Nephron progenitor cell (in vitro differentiated cells): Measurements from ENCODE around the gene SPTSSA.
"Not testable (repeated sequence)": the region's sequence is repeated elsewhere in the genome, so short reads cannot be mapped to it uniquely, and the experiment has no call there.

ENCODE experiments used
- DNase-seq: peaks from one replicate; pipeline ENCODE4 v3.0.0; 2021
- H3K27ac Mint-ChIP-seq: 2 replicates; pipeline ENCODE4 v1.8.0; 2021; ENCODE audit warnings: mild to moderate bottlenecking, moderate library complexity, mixed read lengths
- H3K27me3 Mint-ChIP-seq: 2 replicates; pipeline ENCODE4 v1.8.0; 2021; ENCODE audit warnings: mild to moderate bottlenecking, low read depth, mixed read lengths; ENCODE audit not compliant: poor library complexity
- H3K36me3 Mint-ChIP-seq: 2 replicates; pipeline ENCODE4 v1.8.0; 2021; ENCODE audit warnings: low read depth, mixed read lengths
- H3K4me1 Mint-ChIP-seq: 2 replicates; pipeline ENCODE4 v1.8.0; 2021; ENCODE audit warnings: mixed read lengths
- H3K4me3 Mint-ChIP-seq: 2 replicates; pipeline ENCODE4 v1.8.0; 2021; ENCODE audit warnings: mild to moderate bottlenecking, moderate library complexity, mixed read lengths
- H3K9me3 Mint-ChIP-seq: 2 replicates; pipeline ENCODE4 v1.8.0; 2021; ENCODE audit warnings: mild to moderate bottlenecking, moderate library complexity, mixed read lengths
- CTCF ChIP-seq: fragments of 200-600 bp; sonication (generic); IDR thresholded peaks from 2 replicates; pipeline ENCODE4 v1.5.0; 2021; ENCODE audit warnings: antibody characterized with exemption

The SPTSSA gene

GRCh38 chr14:34386865-34387485 is 75.1 kb downstream of the SPTSSA start:
- peaks cover 6% of the 10 kb centered on the region for H3K4me1 Mint-ChIP-seq
- peaks cover 4% of the 10 kb centered on the region for H3K27me3 Mint-ChIP-seq
- no peak for DNase-seq
- H3K4me3 Mint-ChIP-seq = no peak overlapping the region
- no peak for TF ChIP-seq CTCF
- H3K27ac Mint-ChIP-seq = no peak overlapping the region
- peaks cover 9% of the 10 kb centered on the region for H3K9me3 Mint-ChIP-seq
- H3K36me3 Mint-ChIP-seq = no peaks in the 10 kb centered on the region

GRCh38 chr14:34385881-34386280 is 76.2 kb downstream of the SPTSSA start:
- not testable (repeated sequence) for DNase-seq, H3K4me3 Mint-ChIP-seq, H3K4me1 Mint-ChIP-seq, H3K9me3 Mint-ChIP-seq, H3K36me3 Mint-ChIP-seq, H3K27ac Mint-ChIP-seq, H3K27me3 Mint-ChIP-seq

DNA sequence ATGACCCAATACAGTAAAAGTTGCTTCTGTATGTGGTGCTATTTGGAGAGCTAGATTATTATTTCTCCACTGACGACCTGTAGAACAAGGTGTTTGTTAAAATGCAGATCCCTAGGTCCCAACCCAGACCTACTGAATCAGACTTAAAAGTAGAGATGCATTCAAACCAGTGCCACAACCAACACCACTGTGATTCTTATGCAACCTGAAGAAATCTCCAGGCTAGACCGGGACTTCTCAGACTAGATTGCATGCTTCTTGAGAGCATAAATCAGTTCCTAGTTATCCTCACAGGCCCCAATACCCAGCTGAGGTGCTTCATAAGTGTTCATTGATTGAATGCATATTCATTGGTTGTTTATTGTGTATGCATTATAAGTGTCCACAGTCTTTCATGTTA is 78.2 kb downstream of the SPTSSA start:
- TF ChIP-seq CTCF = no peak
- Mint-ChIP-seq H3K27ac (no peak overlapping the region), H3K4me3 (no peak overlapping the region), H3K36me3 (no peaks in the 10 kb centered on the region), H3K4me1 (peaks cover 16% of the 10 kb centered on the region), H3K27me3 (peaks cover 4% of the 10 kb centered on the region), H3K9me3 (peaks cover 3% of the 10 kb centered on the region)
- no peak for DNase-seq
